BLaER1 treated with 17β-estradiol and CSF1 and Interleukin-3, amounts not matched to agents 10 nM and 100 nM (cell line): ENCODE data around the gene HSPA4L.

Source experiments
- H3K27ac ChIP-seq, 11 experiments: shearing (Covaris generic); formaldehyde crosslinking; 2 replicates each; pipeline ENCODE4 v1.8.1; 2022
- H3K27me3 ChIP-seq, 11 experiments: shearing (Covaris generic); formaldehyde crosslinking; 2 replicates each; pipeline ENCODE4 v1.8.1; 2022
- H3K36me3 ChIP-seq, 11 experiments: shearing (Covaris generic); formaldehyde crosslinking; 2 replicates each; pipeline ENCODE4 v1.8.1; 2022
- H3K4me1 ChIP-seq, 10 experiments: shearing (Covaris generic); formaldehyde crosslinking; 2 replicates each; pipeline ENCODE4 v1.8.1; 2022
- H3K4me2 ChIP-seq, 11 experiments: shearing (Covaris generic); formaldehyde crosslinking; 2 replicates each; pipeline ENCODE4 v1.8.1; 2022
- H3K4me3 ChIP-seq, 10 experiments: shearing (Covaris generic); formaldehyde crosslinking; 2 replicates each; pipeline ENCODE4 v1.8.1; 2022
- H3K9ac ChIP-seq, 11 experiments: shearing (Covaris generic); formaldehyde crosslinking; 2 replicates each; pipeline ENCODE4 v1.8.1; 2022
- H3K9me3 ChIP-seq, 11 experiments: shearing (Covaris generic); formaldehyde crosslinking; replicated peaks in 1 of 11; 2 replicates each; pipeline ENCODE4 v1.8.1; 2022
- H4K20me1 ChIP-seq, 11 experiments: shearing (Covaris generic); formaldehyde crosslinking; 2 replicates each; pipeline ENCODE4 v1.8.1; 2022
- Cebpa-rat ChIP-seq, 11 experiments: shearing (Covaris generic); IDR thresholded peaks; 2 replicates each; pipeline ENCODE4 v1.8.1; 2022

HSPA4L gene

DNA sequence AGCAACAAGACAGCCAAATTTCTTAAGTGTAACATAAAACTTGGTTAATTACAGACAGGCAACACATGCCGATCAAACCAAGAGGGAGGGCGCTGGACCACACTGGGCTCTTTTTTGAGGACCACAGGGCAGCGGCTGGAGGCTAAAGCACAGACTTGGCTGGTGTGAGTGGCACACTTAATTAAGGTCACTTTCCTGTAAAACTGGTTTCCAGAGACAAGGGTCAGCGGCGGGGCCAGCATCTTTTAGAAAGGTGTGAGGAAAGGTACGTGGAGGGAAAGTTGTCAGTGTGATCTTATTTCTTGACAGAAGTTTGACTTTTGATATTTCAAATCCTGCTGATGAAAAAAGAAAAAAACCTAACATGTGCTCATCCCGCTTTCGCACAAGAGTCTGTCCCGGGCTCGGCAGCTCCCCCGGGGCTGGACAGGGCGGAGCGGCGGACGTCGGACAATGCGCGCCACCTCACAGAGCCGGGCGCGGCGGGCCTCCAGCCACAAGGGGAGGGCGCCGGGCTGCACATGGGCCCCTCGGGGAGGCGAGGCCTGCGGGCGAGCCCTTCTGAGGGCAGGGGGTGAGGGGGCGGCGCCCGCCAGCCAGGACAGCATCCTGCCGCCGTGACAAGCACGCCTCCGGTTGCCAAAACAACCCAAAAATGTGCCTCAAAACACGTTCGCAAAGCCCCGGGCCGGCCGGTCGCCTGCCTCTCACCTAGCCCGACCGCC is 660 bp upstream of the HSPA4L start:
- H4K20me1 ChIP-seq, result no peaks in the 10 kb centered on the region
- H3K9me3 ChIP-seq, result peaks cover 6 to 22% (median 19%) of the 10 kb centered on the region in 11 experiments; a peak in 17 of 22 replicates
- peak overlapping the region; percentile 74 to 94 (median 85) for H3K4me2 ChIP-seq
- peak overlapping the region; percentile 46 to 74 (median 65); a peak in 21 of 22 replicates for H3K9ac ChIP-seq
- peaks cover 24 to 53% (median 39%) of the 10 kb centered on the region in 11 experiments for H3K27me3 ChIP-seq
- H3K4me1 ChIP-seq, result peaks cover 0 to 12% (median 6%) of the 10 kb centered on the region in 10 experiments; a peak in 10 of 20 replicates
- H3K27ac ChIP-seq, result peak overlapping the region in 8 of 11 experiments; percentile 42 to 62 (median 46); a peak in 11 of 22 replicates
- peak overlapping the region; percentile 55 to 73 (median 63) for H3K4me3 ChIP-seq
- no peaks in the 10 kb centered on the region for H3K36me3 ChIP-seq
- TF ChIP-seq Cebpa-rat (IDR thresholded peaks at IDR 0.05), result no peak

DNA sequence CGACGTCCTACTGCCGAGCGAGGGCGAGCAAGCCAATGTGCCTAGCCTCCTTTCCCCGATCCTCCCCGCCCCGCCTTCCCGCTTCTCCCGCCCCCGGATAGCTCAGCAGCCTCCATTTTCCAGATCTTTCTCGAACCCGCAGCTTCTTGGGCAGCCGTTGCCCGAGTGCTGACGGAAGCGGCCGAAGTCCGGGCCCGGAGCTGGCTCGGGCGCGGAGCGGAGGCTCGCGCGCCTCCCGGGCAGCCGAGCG is 172 bp upstream of the HSPA4L start:
- Histone ChIP-seq H3K9me3 (peaks cover 6 to 22% (median 19%) of the 10 kb centered on the region in 11 experiments; a peak in 17 of 22 replicates), H3K4me1 (peaks cover 0 to 12% (median 6%) of the 10 kb centered on the region in 10 experiments; a peak in 10 of 20 replicates), H4K20me1 (no peaks in the 10 kb centered on the region), H3K4me2 (peak overlapping the region; percentile 74 to 94 (median 85)), H3K36me3 (no peaks in the 10 kb centered on the region), H3K9ac (peak overlapping the region; percentile 46 to 74 (median 65); a peak in 21 of 22 replicates), H3K27ac (peak overlapping the region in 8 of 11 experiments; percentile 42 to 62 (median 46); a peak in 11 of 22 replicates), H3K4me3 (peak overlapping the region; percentile 55 to 73 (median 63)), H3K27me3 (peaks cover 24 to 53% (median 39%) of the 10 kb centered on the region in 11 experiments)
- no peak for TF ChIP-seq Cebpa-rat (IDR thresholded peaks at IDR 0.05)

DNA sequence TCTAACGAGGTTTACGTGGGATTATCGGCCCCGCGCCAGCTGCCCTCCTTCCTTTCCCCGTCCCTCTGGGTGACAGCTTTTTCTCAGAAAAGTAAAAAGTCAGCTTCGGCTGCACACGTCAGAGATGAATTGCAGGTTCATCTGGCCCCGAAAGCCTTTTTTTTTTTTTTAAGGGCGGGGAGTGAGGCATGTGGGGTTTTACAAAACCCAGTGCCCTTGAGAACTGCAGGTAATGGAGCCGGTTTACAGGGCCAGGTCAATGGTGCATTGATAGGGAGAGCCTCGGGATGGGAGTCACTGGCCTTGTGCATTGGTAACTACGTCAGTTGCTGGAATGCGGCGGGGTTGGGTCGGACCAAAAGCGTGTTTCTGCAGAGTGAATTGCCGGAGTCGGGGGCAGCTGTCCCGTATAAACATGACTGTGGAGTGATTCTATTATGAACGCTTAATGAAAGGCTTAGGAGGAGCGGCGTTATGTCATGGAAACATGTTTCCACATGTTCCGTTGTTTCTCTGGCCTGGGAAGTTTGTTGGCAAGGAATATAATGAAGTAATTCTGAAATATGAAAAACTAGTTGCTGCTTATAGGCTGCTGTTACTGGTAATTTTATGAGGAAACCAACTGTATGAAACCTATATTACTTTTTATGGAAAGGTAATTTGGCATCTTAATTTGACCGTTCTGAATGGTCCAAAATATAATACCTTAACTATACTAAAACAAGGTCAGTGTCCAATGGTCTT is 1.1 kb downstream of the HSPA4L start:
- Histone ChIP-seq H3K27ac (no peak overlapping the region), H3K4me2 (peak overlapping the region; percentile 74 to 94 (median 85)), H4K20me1 (no peaks in the 10 kb centered on the region), H3K9ac (peak overlapping the region in 5 of 11 experiments; percentile 50 to 71 (median 65); a peak in 8 of 22 replicates), H3K9me3 (peaks cover 6 to 22% (median 19%) of the 10 kb centered on the region in 11 experiments; a peak in 17 of 22 replicates), H3K4me3 (peak overlapping the region; percentile 55 to 73 (median 63)), H3K4me1 (peaks cover 0 to 12% (median 6%) of the 10 kb centered on the region in 10 experiments; a peak in 10 of 20 replicates), H3K27me3 (peaks cover 24 to 53% (median 39%) of the 10 kb centered on the region in 11 experiments), H3K36me3 (no peaks in the 10 kb centered on the region)
- TF ChIP-seq Cebpa-rat (IDR thresholded peaks at IDR 0.05), result no peak

GRCh38 chr4:127783955-127784770 is 2.0 kb downstream of the HSPA4L start:
- Histone ChIP-seq H4K20me1 (no peaks in the 10 kb centered on the region), H3K4me2 (no peak overlapping the region), H3K27ac (no peak overlapping the region), H3K4me3 (no peak overlapping the region), H3K27me3 (peaks cover 24 to 52% (median 39%) of the 10 kb centered on the region in 11 experiments), H3K36me3 (no peaks in the 10 kb centered on the region), H3K9ac (no peak overlapping the region), H3K4me1 (peaks cover 0 to 9% (median 5%) of the 10 kb centered on the region in 10 experiments; a peak in 10 of 20 replicates), H3K9me3 (peaks cover 6 to 22% (median 19%) of the 10 kb centered on the region in 11 experiments; a peak in 17 of 22 replicates)
- TF ChIP-seq Cebpa-rat (IDR thresholded peaks at IDR 0.05), result no peak

DNA sequence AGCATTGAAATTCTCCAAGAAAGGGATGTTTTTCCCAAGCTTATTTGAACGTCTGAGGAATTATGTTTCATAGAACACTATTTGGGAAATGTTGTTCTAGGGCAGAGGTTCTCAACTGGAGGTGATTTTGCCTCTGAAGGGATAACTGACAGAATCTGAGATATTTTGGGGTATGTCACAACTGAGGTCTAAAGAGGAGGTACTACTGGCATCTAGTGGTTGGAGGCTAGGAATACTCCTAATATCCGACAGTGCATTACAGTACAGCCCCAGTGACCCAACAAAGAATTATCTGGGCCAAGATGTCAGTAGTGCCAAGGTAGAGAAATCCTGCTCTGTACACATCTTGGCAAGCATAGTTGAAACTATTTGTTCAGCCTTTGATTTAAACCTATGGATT is 6.4 kb downstream of the HSPA4L start:
- Histone ChIP-seq H3K9me3 (no peaks in the 10 kb centered on the region), H3K4me1 (no peaks in the 10 kb centered on the region), H3K4me2 (no peak overlapping the region), H3K27me3 (peaks cover 0 to 8% (median 1%) of the 10 kb centered on the region in 11 experiments; a peak in 6 of 22 replicates), H3K36me3 (no peaks in the 10 kb centered on the region), H4K20me1 (no peaks in the 10 kb centered on the region), H3K4me3 (no peak overlapping the region), H3K9ac (no peak overlapping the region), H3K27ac (no peak overlapping the region)
- no peak for TF ChIP-seq Cebpa-rat (IDR thresholded peaks at IDR 0.05)

- no peaks in the 10 kb centered on the region for H4K20me1 ChIP-seq
- H3K4me3 ChIP-seq, result no peak overlapping the region
- H3K9ac ChIP-seq, result no peak overlapping the region
- no peaks in the 10 kb centered on the region for H3K36me3 ChIP-seq
- H3K4me2 ChIP-seq, result no peak overlapping the region
- no peak overlapping the region for H3K27ac ChIP-seq
- TF ChIP-seq Cebpa-rat (IDR thresholded peaks at IDR 0.05), result no peak
- H3K4me1 ChIP-seq, result no peaks in the 10 kb centered on the region
- H3K27me3 ChIP-seq, result no peaks in the 10 kb centered on the region
- H3K9me3 ChIP-seq, result no peaks in the 10 kb centered on the region
Measured at GRCh38 chr4:127791391-127791790, 9.3 kb downstream of the HSPA4L start.

DNA sequence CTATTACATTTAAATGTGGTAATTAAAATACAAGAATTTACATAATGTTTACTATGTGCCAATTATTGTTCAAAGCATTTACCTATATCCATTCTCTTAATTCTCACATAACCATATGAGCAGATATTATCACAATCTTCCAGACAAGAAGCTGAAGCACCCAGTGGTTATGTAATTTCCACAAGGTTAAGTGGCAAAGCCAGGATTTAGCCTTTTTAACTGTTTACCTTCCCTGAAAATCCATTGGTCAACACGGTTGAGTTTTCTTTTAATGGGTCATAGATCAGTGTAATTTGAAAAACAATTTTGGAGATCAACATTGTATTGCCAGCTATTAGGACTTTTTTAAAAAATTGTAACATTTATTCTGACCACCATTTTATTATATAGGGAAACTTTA is 11.4 kb downstream of the HSPA4L start:
- no peak overlapping the region for H3K4me3 ChIP-seq
- no peak overlapping the region for H3K9ac ChIP-seq
- no peaks in the 10 kb centered on the region for H3K36me3 ChIP-seq
- no peak for TF ChIP-seq Cebpa-rat (IDR thresholded peaks at IDR 0.05)
- no peak overlapping the region for H3K27ac ChIP-seq
- H3K4me1 ChIP-seq, result no peaks in the 10 kb centered on the region
- H3K9me3 ChIP-seq, result no peaks in the 10 kb centered on the region
- H4K20me1 ChIP-seq, result no peaks in the 10 kb centered on the region
- H3K27me3 ChIP-seq, result no peaks in the 10 kb centered on the region
- no peak overlapping the region for H3K4me2 ChIP-seq

DNA sequence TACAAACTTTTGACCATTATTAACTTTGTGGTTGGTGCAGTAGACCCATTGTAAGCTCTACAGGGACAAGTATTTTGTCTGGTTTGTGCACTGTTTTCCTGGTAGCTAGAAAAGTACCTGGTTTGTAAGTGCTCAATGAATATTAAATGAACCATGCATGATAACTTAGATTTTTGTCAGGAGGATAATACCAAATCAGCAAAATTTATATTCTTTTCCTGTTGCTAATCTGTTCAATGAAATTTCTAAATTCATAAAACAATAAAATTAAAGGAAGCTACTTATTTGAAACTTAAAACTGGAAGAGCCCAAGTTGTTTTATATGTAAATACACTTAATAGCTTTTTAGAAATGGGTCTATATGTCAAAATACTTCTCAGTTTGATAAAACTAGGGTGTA is 17.6 kb downstream of the HSPA4L start:
- no peaks in the 10 kb centered on the region for H3K36me3 ChIP-seq
- H3K9me3 ChIP-seq, result no peaks in the 10 kb centered on the region
- no peak overlapping the region for H3K27ac ChIP-seq
- no peaks in the 10 kb centered on the region for H4K20me1 ChIP-seq
- H3K9ac ChIP-seq, result no peak overlapping the region
- no peaks in the 10 kb centered on the region for H3K27me3 ChIP-seq
- H3K4me2 ChIP-seq, result no peak overlapping the region
- H3K4me1 ChIP-seq, result no peaks in the 10 kb centered on the region
- no peak for TF ChIP-seq Cebpa-rat (IDR thresholded peaks at IDR 0.05)
- no peak overlapping the region for H3K4me3 ChIP-seq
